HK-2 (cell line): Measurements from ENCODE around the gene ACKR3.

Experiments used
- DNase-seq: peaks from one replicate; pipeline ENCODE4 v3.0.0-alpha.2; 2018; ENCODE audit not compliant: unreplicated experiment

The ACKR3 gene

DNA sequence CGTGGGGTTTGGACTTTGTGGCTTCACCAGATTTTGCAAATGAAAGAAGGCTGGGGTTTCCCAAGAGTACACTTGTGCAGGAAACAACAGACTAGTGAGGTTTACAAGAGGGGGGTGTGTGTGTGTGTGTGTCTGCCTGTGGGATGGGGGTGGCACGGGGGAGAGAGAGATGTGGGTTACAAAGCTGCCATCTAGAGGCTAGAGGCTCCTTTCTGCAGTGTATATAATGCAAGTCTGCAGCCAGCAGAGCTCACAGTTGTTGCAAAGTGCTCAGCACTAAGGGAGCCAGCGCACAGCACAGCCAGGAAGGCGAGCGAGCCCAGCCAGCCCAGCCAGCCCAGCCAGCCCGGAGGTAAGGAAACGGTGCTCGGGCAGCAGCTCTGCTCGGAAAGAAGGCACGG, at the start of gene ACKR3:
TSS of gene ACKR3 (plus strand) at position 253 of the 401 bp plus-strand sequence. CDS start 10,641 bp downstream, outside the sequence.
- peak; percentile 5 for DNase-seq

DNA sequence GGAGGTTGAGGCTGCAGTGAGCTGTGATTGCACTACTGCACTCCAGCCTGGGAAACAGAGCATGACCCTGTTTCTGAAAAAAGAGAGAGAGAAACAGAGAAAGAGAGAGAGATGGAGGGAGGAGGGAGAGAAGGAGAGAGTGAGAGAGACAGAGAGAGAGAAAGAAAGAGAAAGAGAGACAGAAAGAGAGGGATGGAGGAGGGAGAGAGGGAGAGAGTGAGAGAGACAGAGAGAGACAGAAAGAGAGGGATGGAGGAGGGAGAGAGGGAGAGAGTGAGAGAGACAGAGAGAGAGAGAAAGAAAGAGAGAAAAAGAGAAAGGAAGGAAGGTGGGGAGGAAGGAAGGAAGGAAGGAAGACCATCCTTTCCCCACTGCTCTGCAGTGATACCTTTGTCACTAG, 48.1 kb upstream of the ACKR3 start:
- no peak for DNase-seq

DNA sequence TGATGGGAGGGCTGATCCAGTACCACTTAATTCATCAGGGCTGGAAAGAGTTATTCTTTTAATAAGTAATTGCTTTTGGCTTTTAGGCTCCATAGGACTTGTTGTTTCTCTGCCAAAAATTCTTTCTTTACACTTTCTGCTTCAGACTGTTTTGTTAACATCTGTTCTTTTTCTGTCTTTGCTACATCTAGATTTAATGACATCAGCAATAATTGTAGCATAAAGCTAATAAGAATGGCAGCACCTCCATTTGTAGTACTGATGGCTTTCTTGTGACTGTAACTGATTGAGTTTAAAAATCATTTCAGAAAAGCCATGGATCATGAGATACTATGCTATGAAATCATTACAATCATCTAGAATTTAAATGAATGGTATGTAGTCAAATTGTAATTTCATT, 46.4 kb upstream of the ACKR3 start:
- DNase-seq, result no peak

DNA sequence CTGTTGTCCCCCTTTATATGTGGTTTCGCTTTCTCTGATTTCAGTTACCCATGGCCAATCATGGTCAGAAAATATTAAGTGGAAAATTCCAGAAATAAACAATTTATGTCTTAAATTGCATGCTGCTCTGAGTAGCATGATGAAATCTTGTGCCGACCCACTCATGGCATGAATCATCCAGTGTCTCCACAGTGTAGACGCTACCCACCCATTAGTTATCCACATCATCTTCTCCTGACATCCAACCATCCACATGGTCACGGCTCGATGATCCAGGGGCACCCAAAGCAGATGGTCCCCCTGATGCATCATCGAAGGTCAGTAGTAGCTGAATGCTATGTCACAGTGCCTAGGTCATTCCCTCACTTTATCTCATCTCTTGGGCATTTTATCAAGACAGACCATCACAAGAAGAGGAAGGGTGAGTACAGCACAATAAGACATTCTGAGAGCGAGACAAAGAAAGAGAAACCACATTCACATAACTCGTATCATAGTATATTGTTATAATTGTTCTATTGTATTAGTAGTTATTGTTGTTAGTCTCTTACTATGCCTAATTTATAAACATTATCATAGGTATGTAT, 44.1 kb upstream of the ACKR3 start:
- no peak for DNase-seq

DNA sequence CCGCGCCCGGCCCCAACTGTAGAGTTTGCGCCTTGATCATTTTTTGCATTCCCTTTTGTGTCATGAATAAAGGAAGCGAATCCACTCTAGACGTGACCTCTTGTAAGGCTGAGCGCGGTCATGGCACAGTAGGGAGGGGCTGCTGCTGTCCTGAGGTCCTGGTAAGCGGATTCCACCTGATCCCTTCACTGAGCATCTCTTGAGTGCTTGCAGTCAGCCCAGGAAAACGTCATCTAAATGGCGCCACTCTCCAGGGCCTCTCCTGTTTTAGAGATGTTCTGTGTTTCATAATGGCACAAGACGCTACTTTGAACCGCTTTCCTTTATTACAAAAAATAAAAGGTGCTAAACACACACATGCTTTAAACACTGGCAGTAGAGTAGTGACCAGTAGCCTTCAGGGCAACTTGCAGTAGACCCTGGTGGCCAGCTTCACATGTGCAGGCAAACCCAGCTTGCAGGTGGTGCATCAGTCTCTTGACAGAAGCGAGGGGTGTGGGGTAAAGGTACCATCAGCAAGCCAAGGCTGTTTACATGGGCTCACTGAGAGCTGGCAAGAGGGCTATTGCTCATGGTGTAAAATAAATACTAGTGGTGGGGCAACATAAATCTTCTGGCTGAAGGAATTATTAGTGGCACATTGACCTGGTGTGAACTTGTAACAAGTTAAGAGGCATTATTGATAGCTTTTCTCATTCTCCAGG, 43.0 kb upstream of the ACKR3 start:
- DNase-seq, result no peak

DNA sequence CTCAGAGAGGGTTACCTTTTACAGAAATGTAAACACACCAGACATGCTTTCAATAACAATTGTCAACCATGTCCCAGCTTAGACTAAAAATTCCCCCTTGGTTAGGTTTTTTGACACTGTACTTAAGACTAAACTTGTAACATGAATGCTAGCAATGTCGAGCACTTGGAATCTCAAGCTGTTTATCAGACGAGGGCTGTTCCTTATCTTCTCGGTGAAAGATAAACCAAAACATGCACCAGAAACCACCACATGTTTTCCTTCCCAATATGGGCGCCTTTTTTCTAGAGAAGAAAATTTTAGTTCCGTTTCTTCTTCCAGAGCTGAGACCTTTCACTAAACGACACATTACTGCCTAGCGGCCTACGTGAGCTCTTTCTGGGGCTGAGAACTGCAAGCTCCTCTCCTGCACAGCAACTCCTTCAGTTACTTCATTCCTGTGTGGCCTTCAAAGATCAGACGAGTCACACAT, 42.4 kb upstream of the ACKR3 start:
- DNase-seq, result no peak

DNA sequence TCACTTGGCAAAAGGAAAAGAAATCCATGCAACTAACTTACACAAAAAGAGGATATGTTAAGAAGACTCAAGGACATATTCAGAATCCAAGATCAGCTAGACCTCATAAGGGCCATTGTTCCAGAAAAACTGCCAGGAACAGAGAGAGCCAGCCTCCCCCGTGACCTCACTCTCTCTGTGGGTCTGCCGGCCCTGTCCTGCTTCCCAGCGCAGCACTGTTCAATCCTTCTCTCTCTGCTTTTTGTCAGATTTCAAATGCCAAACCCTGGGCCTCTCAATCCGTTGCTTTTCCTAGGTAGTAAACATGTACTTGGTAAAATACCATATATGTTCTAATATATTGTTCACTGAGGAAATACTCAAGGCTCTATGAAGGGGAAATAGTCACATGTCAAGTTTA, 40.0 kb upstream of the ACKR3 start:
- no peak for DNase-seq

DNA sequence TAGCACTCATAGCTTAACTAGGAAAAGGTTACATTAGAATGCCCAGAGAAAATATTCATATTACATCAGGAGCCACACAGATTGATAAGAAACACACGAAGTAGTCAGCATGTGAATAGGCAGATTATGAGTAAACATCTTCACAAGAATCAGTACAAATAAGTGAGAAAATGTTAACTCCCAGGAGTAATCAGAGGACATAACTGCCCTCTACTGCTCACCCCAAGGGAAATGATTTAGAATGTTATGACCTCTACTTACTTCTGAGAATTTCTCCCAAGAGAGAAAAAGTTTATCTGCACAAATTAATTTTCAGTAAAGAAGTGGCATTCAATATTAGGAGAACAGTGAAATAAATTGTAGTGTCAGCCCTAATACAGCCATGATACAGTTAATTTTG, 39.1 kb upstream of the ACKR3 start:
- DNase-seq, result no peak

DNA sequence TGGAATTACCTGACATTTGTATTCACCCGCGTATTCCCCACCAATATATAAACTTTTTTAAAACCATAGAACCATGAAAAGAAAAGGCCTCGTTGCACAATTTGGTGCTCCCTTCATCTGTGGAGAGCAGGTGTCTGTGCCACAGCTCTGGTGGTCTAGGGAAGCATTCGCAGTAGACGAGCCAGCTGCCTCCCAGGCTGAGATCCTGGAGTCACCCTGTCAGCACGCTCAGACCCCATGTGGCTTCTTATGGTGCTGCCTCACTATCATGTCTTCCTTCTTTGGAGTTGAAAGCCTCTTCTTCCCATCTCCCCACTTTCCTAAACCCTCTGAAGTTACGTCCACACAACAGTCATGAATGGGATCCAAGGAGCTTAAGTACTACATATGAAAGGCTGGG, 38.4 kb upstream of the ACKR3 start:
- DNase-seq, result no peak

DNA sequence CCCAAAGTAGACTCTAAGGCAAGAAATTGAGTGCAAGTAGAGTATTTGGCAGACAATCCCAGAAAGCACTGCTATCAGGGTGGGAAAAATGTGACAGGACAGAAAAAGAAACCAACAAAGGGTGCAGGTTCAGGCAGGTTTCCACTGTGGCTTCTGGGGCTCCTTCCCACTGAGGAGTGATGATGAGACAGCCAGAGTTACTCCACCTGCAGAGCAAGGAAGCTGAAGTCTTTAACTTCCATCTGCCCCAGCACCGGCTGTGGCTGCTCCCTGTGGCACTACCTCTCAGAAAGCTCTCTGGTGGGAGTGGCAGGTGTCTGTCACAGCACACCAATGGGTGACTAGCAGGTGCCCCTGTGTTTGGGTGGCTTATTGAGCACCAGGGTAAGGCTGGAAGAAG, 37.6 kb upstream of the ACKR3 start:
- no peak for DNase-seq

DNA sequence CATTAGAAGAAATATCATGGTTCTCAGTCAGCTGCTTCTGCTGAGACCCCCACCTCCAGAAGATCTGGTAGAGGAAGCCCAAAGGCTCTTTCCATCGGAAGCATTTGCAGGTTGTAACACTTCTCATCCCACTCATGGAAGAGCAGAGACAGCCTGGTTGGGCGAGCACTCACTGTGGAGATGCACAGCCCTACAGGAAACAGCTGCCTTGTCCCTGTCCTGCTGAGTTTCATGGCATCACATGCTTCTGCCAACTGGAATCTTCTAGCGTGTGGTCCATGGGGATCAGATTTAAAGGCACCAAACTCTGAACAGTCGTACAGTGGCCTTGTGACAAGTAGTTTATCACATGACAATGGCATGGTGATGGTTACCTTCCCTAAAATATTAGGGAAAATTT, 36.3 kb upstream of the ACKR3 start:
- DNase-seq, result no peak

DNA sequence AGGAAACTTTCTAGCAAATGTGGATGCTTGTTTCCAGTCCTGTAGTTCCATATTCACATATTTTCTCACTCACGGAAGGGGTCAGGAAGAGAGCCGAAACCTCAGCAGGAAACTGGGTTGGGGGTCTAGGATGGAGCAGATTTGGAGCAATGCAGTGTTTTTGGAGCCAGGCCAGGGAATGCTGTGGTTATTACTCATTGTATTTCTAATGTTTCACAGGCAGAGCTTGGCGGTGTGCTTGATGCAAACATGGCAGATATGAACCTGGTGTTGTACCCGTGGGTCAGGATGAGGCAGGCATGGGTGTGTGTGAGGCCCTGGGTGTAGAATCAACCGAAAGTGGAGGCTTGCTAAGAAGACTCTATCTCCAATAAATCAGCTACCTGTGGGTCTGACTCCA, 34.6 kb upstream of the ACKR3 start:
- DNase-seq, result peak; percentile 3

DNA sequence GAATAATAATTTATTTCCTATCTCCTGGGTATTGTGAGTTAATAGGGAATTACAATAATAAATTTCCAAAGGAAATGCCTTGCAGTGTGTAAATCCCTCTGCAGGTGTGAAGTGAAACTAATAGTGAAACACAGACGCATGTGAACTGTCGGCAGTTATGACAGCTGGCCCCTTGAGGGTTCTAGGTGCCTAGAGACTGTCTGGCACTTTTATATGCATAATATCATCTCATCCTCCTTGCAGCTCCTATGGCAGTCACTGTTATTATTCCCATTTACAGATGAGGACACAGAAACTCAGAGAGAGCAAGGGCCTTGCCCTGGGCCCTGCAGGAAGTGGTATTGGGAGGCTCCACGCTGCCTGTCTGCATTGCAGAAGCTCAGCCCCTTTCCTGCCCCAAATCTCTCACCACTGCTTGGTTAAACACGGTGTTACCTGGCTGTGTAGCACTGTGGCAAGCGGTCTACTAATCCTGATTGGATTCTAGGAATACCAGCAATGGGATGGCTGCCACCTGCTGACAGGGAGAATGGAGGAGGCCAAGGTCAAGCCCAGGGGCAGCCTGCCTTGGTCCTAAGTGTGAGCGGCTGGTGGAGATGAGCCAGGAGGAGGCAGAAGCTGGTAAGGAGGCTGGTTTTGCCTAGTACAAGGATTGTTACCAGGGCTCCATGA, 32.8 kb upstream of the ACKR3 start:
- DNase-seq, result no peak

DNA sequence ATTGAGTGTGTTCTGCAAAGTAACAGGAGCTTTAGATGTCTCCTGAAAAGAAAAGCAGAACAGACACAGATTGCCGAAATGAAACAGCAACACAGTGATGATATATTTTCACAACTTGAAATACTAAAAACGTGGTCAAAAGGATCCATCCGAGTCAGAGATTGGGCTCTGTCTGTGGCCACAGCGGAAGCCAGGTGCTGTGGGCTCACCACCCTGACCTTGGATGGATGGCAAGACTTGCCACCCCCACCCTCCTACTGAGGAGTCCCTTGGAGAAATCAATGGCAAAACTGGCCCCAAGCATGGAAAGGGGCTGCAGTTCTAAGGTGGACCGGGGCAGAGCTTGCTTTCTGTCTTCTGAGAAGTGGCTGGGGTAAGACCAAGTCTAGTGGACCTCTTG, 31.4 kb upstream of the ACKR3 start:
- no peak for DNase-seq

DNA sequence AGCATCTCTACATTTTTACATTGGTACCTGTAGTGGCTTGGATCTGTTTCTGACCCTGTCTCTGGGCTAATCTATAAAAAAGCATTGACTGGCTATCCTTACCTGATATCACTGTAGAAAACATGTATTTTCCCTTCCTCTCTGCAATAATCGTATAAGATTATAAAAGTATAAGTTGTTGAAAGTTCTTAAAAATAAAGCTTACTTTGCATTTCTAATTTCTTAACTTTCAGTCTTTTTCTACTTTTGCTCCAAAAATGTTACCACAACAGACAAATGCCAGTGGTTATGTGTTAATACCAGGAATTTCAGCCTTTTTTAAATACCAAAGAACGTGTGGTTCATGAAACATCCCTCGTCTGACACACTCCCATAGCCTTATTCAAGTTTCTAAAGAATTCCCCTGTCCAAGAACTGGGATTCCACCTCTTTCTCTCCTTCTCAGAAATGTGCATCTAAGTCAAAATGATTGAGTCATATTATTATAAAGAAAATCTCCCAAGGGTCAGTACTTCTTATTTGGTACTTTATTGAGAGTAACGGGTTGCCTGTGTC, 28.5 kb upstream of the ACKR3 start:
- no peak for DNase-seq

DNA sequence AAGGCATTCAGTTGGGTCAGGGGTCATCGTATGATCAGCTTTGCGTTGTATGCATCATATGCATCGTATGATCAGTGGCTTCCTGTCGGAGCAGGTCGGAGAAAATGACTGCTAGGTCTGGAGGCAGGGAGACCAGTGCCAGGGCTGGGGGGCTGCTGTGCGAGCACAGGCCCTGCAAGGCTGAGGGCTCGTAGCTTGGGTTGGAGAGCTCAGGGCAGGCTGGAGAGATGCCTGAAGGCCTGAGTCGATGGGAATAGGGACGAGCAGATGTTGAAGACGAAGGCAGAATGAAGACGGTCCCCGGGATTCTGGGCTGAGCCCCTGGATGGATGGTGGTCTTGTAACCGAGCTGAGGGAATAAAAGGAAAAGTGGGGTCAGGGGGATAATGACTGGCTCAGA, 25.3 kb upstream of the ACKR3 start:
- no peak for DNase-seq

DNA sequence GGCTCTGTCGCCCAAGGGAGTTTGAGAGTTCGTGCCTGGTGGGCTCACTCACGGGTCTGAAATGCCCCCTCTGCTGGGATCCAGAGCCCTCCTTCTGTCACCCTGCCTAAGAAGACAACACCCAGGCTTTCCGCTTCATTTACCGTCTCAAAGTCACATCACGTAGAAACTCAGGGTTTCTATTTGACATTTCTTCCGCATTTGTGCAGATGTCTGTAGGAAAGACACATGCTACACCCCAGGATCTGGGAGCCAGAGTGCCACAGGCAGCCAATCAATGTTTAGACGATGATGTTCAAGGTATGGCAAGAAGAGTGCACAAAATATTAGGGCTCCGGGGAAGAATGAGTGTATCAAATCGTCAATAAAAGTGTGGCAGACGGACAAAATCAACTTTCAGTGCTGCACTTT, 24.4 kb upstream of the ACKR3 start:
- no peak for DNase-seq

DNA sequence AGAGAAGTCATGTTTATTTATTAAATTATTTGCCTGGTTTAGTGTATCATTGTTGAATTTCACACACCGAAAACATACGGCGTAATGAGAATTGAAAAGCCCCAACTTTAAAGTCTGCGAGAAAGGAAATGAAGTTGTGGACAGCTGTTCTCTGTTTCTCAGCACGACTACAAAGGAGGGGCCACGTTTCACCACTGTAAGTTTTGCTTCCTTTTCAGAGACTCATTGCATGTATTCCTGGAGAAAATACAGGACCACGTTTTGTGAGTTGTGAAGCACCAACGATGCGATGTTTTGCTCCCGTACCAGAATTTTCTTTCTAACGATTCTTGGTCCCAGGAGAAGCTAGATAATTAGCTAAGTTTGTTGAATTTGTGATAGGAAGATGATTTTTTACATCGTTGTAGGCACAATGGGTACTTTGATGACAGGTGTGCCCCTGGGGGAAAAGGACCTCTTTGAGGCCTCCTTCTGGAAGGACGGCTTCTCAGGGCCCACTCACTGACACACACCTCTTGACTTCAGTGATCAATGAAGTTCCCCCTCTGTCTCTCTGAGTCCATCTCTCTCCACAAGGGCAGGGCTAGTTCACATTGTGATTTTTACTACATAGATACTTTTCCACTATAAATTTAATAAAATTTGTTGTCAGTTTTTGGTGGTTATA, 23.7 kb upstream of the ACKR3 start:
- DNase-seq, result no peak

DNA sequence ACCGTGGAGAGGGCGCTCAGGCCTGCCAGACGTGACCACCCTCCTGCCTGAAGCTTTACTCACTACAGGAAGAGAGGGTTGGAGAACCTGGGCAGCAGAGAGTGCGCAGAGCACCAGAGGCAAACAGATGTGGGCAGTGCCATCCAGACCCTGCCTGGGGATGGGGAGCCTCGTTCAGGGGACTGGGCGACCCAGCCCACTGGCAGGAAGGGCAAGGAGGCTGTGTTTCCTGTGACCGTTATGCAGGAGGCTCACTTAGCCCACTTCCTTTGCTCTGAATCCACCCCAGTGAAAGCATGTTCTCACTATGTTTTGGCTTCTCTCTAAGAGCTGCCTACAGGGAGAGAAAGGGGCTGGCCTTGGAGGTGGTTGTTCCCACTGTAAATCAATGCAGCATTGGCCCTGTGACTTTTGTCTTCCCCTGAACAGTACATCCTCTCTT, 23.0 kb upstream of the ACKR3 start:
- DNase-seq, result no peak

DNA sequence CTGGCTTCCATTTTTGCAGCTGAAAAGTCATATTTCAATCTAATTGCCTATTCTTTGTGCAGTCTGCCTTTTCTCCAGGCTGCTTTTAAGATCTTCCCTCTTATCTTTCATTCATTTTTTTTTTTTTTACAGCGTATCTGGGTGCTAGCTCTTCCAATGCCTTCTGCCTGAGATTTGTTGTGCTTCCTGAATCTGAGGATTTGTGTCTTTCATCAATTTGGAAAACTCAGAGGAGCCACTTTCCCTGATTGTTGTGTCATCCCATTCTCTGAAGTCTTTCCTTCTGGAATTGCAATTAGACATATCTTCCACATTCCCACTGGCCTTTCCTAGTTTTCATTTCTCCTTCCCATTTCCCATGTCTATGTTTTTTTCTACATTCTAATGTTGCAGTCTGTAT, 21.9 kb upstream of the ACKR3 start:
- no peak for DNase-seq

DNA sequence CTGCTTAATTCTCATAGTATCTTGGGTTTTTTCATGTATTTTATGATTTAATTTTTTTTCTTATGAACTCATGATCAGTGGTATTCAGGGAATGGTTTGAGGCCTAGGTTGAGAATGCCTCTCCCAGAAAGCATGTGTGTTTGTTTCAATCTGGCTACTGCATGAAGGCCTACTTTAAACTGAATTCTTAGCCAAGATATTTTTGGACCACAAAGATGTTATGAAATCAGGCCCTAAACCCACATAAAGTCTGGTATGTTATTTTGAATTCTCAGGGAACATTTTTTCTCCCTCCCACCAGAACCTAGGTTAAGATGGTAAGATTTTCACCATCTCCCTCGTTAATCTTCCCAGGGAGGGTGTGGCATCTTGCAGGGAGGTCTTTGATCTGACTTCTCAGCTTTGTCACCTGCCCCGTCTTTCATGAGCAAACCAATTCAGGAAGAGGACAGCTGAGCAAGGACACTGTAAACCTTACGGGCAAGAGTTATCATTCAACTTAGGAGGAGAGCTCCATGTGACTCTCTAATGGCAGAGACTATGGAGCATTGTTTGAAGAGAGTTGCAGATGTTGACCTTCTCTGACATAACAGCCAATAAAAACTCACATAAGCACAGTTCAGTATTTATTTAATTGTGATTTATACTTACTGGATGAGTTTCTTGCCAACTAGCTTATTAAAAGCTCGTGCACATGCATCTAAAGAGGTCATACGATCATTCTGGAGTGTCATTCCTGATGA, 21.3 kb upstream of the ACKR3 start:
- DNase-seq, result no peak

DNA sequence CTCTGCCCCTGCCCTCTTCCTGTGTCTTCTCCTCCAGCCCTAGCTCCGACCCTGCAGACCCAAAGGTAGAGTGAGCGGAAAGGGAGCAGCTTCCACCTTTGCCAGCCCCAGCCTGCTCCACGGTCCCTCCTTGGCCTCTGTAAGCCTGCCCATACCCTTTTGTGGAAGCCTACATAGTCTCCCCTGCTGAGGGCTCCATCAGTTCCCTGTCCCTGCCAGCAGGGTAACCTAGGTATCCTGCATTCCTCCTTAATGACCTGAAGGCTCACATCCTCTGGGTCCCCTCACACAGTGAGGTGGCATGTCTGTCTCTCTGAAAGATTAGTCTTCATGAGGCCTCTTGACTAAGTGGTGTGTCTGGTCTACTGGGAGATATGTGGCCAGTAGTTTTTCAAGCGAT, 20.5 kb upstream of the ACKR3 start:
- no peak for DNase-seq
